Esophagus (tissue), 2 donors: Measurements from ENCODE around the gene DBNDD2. TPM values are rescaled to one million over a fixed set of nuclear protein-coding genes. Genes with fewer than 3 reads are reported as not detected.

Experiments
- H3K27ac ChIP-seq, 2 donors: one replicate each; pipeline ENCODE4 v1.5.1; 2013; ENCODE audit warnings: low read depth in 2 of 2, mild to moderate bottlenecking in 2 of 2, inconsistent platforms in 1 of 2, low read length in 1 of 2, moderate library complexity in 1 of 2
- H3K27me3 ChIP-seq, 2 donors: one replicate each; pipeline ENCODE4 v1.6.1; 2013; ENCODE audit warnings: low read length in 2 of 2, control low read depth in 1 of 2, mild to moderate bottlenecking in 1 of 2; ENCODE audit not compliant: insufficient read depth in 2 of 2, control insufficient read depth in 1 of 2
- H3K36me3 ChIP-seq, 2 donors: one replicate each; pipeline ENCODE4 v1.6.1; 2013; ENCODE audit warnings: low read length in 1 of 2; ENCODE audit not compliant: control insufficient read depth in 2 of 2, insufficient read depth in 2 of 2
- H3K4me1 ChIP-seq, 2 donors: one replicate each; pipeline ENCODE4 v1.6.1; 2013; ENCODE audit warnings: low read length in 1 of 2; ENCODE audit not compliant: control insufficient read depth in 2 of 2, insufficient read depth in 2 of 2
- H3K4me3 ChIP-seq, 2 donors: one replicate each; pipeline ENCODE4 v1.5.1; 2013; ENCODE audit warnings: low read length in 2 of 2, mild to moderate bottlenecking in 2 of 2, low read depth in 1 of 2, moderate library complexity in 1 of 2
- H3K9me3 ChIP-seq, 2 donors: one replicate each; pipeline ENCODE4 v1.6.1; 2013; ENCODE audit warnings: mild to moderate bottlenecking in 2 of 2, low read depth in 1 of 2, low read length in 1 of 2, moderate library complexity in 1 of 2; ENCODE audit not compliant: control insufficient read depth in 2 of 2, insufficient read depth in 1 of 2
- WGBS, 2 donors: extraction: QIAGEN DNeasy Blood & Tissue Kit; methylation state at CpG; one replicate each; pipeline ENCODE4 v1.1.7; 2013; 5-methylcytosine and 5-hydroxymethylcytosine counted together
- polyA plus RNA-seq, 2 donors: library from polyadenylated mRNA; stranded (reverse); fragments of 200-250 nt; gene quantifications; one replicate each; pipeline ENCODE4 v1.2.3, GENCODE V29; 2013
- donor health status: healthy with polysubstance abuse.
- donor health status: Bipolar disorder and iron deficiency.

Gene DBNDD2
- polyA plus RNA-seq, 2 donors = 31.0 to 65.1 TPM

DNA sequence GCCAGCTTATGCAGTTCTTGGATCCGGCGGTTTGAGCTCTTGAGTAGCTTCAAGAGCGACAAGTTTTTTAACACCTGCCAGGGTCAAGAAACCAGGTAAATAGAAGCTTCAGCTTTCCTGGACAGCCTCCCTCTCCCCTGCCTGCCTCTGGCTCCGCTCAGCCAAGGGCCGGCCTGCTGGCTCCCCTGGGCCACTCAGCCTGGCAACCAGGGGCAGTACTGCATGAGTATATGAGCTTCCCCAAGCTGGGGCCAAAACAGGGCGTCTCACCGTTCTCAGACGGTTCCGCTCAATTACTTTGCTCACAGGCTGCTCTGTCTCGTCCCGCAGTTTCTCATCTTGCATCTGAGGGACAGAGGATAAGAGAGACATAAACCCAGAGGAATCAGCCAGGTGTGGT, 30.8 kb upstream of the DBNDD2 start:
- Histone ChIP-seq H3K36me3 (no peaks in the 10 kb centered on the region), H3K4me3 (no peak overlapping the region), H3K9me3 (no peaks in the 10 kb centered on the region), H3K27ac (no peak overlapping the region), H3K27me3 (no peaks in the 10 kb centered on the region), H3K4me1 (peaks cover 0 to 3% of the 10 kb centered on the region in 2 donors)
- WGBS, 2 donors = 69% methylated on average over 11 of the region's 11 CpGs

DNA sequence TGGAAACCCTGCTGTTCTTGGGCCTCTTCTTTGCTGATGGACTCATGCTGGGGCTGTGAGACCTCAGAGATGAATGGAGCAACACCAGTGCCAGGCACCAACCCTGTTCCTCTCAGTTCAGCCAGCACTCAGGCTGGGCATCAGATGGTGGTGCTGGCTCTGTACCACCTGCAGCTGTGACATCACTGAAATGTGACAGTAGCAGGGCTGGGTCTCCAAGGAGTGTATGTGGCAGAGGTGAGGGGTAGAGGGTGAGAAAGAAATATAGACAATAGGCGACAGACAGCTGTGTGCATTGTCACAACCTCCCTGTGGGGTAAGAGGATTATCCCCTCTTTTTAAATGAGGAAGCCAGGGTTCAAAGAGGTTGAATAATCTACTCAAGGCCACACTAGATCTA, 29.9 kb upstream of the DBNDD2 start, which contains the start of gene TP53TG5:
Gene TP53TG5, minus strand, starts transcription at position 135 of the 400 bp plus-strand sequence. Its CDS starts 89 bp downstream, at position 46.
- 89 to 93% methylated on average over 1 of the region's 1 CpG for WGBS, 2 donors
- no peaks in the 10 kb centered on the region for H3K27me3 ChIP-seq
- H3K27ac ChIP-seq = no peak within 1 kb of the TSS

DNA sequence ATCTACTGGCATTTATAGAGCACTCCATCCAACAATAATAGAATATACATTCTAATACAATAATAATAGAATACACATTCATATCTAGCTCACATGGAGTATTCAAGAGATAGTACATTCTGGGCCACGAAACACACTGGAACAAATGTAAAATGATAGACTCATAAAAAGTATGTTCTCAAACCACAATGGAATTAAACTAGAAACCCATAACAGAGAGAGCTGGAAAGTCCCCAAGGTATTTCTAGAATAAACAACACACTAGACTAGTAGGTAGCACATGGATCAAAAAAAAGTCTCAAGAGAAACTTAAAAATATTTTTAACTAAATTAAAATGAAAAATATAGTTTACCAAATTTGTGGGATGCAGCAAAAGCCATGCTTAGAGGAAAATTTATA, 20.8 kb upstream of the DBNDD2 start:
- Histone ChIP-seq H3K27me3 (no peaks in the 10 kb centered on the region), H3K4me1 (no peaks in the 10 kb centered on the region), H3K9me3 (no peaks in the 10 kb centered on the region), H3K36me3 (no peaks in the 10 kb centered on the region), H3K27ac (no peak overlapping the region), H3K4me3 (no peak overlapping the region)
- WGBS, 2 donors = 84 to 88% methylated on average over 1 of the region's 1 CpG

More for the DNA sequence above, 29.9 kb upstream of the DBNDD2 start, which contains the start of gene TP53TG5:
- no peaks in the 10 kb centered on the region for H3K36me3 ChIP-seq
- no peaks in the 10 kb centered on the region for H3K9me3 ChIP-seq
- no peak within 1 kb of the TSS for H3K4me3 ChIP-seq
- no peaks in the 10 kb centered on the region for H3K4me1 ChIP-seq

DNA sequence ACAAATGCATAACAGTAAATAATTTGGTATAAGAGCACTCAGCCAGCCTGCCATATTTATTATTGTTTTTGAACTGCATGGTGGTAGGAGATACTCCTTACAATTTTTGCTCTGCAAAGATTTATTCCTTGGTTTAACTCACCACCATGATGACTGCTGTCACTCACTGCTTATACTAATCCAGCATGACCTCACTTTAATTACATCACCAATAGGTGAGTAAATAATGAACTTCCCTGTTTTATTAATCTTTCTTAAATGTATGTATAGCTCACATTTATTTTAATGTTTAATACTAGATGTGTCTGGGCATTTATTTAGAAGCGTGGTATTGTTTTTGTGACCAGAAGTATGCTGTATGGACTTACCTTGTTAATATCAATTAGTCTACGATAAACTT, 17.2 kb upstream of the DBNDD2 start:
- no peak overlapping the region for H3K27ac ChIP-seq
- 91 to 93% methylated on average over 2 of the region's 2 CpGs for WGBS, 2 donors
- no peaks in the 10 kb centered on the region for H3K4me1 ChIP-seq
- no peak overlapping the region for H3K4me3 ChIP-seq
- no peaks in the 10 kb centered on the region for H3K9me3 ChIP-seq
- no peaks in the 10 kb centered on the region for H3K36me3 ChIP-seq
- no peaks in the 10 kb centered on the region for H3K27me3 ChIP-seq

DNA sequence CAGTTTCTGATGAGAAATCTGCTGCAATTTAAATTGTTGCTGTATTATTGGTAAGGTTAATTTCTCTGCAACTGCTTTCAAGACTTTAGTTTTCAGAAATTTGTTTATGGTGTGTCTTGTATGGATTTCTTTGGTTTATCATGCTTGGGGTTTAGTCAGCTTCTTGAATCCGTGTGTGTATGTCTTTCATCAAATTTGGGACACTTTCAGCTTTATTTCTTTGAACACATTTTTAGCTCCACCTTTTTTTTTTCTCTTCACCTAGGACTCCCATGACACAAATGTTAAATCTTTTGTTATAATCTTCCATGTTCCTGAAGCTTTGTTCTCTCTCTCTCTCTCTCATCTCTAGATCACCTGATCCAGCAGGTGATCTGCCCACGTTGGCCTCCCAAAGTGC, 16.5 kb upstream of the DBNDD2 start:
- Histone ChIP-seq H3K4me1 (no peaks in the 10 kb centered on the region), H3K36me3 (no peaks in the 10 kb centered on the region)
- 56 to 68% methylated on average over 2 of the region's 2 CpGs for WGBS, 2 donors

DNA sequence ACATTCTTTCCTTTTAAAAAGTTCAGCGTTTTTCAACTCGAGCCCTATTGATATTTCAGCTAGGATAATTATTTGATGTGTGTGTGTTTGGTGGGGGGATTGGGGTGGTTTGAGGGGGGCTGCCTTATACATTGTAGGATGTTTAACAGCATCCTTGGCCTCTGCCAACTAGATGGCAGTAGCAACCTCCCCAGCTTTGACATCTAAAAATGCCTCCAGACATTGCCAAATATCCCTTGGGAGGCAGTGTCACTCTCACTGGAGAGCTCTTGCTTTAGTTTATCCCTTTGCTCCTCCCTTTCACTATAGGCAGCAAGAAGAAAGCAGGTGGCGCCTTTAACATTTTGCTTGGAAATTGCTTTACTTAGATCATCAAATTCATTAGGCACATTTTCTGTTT, 15.4 kb upstream of the DBNDD2 start:
- no peaks in the 10 kb centered on the region for H3K27me3 ChIP-seq
- H3K36me3 ChIP-seq = no peaks in the 10 kb centered on the region
- no peaks in the 10 kb centered on the region for H3K4me1 ChIP-seq
- 82 to 90% methylated on average over 3 of the region's 3 CpGs for WGBS, 2 donors
- H3K9me3 ChIP-seq = no peaks in the 10 kb centered on the region
- no peak overlapping the region for H3K4me3 ChIP-seq
- H3K27ac ChIP-seq = no peak overlapping the region

More for the DNA sequence above, 16.5 kb upstream of the DBNDD2 start:
- no peaks in the 10 kb centered on the region for H3K27me3 ChIP-seq
- no peak overlapping the region for H3K4me3 ChIP-seq
- H3K27ac ChIP-seq = no peak overlapping the region
- H3K9me3 ChIP-seq = no peaks in the 10 kb centered on the region

DNA sequence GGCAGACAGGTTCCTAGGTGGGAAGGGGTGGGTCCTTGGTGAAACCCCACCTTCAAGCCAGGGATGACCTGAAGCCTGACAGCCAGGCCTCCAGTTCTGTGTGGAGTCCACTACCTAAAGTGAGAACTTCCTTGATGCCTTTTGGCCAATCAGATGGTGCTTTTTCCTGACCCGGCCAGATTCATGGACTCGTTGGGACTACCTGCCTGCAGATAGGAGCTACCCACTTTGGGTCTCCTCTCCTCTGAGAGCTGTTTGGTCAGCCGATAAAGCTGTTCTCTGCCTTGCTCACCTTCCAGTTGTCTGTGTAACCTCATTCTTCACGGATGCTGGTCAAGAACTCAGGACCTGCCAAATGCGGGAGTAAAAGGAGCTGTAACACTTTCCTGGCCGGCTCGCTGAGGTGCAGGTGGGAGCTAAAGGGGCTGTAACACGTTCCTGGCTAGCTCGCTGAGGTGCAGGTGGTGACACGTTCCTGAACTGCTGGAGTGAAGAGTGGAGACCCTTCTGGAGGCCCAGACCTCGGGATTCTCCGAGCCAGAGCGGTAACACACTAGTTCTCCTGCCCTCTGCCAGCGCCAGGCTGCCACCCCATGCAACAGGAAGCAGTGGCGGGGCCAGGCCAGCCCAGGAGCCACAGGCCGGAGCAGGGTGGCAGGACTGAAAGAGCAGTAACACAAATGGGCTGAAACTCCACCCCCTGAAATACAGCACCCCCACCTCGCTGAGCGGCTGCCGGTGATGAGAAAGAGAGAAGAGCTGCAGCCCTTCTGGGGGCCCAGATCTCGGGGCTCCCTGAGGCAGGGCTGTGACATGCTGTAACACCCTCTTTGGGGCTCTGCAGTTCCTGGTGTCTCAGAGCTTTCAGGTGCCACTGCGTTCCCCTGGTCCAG, 13.6 kb upstream of the DBNDD2 start:
- 83 to 84% methylated on average over 21 of the region's 21 CpGs for WGBS, 2 donors
- H3K4me1 ChIP-seq = no peaks in the 10 kb centered on the region
- no peaks in the 10 kb centered on the region for H3K27me3 ChIP-seq
- H3K4me3 ChIP-seq = no peak overlapping the region
- no peak overlapping the region for H3K27ac ChIP-seq
- peaks cover 0 to 2% of the 10 kb centered on the region in 2 donors for H3K9me3 ChIP-seq
- no peaks in the 10 kb centered on the region for H3K36me3 ChIP-seq

DNA sequence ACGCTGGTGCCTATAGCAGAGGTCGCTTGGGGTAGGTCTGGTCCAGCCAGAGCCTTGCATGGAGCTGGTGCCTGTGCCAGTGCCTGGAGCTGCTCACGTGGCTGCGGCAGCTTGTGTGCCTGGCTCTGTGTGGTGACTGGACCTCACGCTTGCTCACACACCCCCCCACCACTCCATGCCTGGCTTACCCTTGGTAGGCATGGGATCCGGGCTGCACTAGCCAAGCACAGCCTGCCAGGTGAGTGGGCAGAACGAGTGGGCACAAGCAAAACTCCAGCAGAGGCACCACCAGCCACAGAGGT, 13.0 kb upstream of the DBNDD2 start:
- H3K27ac ChIP-seq = no peak overlapping the region
- H3K9me3 ChIP-seq = peaks cover 0 to 2% of the 10 kb centered on the region in 2 donors
- no peaks in the 10 kb centered on the region for H3K4me1 ChIP-seq
- WGBS, 2 donors = 89 to 95% methylated on average over 7 of the region's 7 CpGs
- no peaks in the 10 kb centered on the region for H3K27me3 ChIP-seq
- no peaks in the 10 kb centered on the region for H3K36me3 ChIP-seq
- H3K4me3 ChIP-seq = no peak overlapping the region

DNA sequence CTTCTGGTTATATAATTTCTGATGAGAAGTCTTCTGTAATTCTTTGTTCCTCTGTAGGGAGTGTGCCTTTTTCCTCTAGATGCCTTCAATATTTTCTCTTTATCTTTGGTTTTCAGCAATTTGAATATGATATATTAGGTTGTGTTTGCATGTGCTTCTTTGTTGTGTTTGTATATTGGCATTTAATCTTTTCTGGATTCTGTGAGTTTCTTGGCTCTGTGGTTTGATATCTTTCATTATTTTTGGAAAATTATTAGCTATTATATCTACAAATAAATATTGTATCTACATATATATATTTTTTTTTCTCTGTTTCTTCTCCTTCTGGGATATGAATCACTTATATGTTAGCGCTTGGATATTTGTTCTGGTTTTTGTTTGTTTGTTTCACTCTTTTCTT, 9.1 kb upstream of the DBNDD2 start:
- no peak overlapping the region for H3K4me3 ChIP-seq
- peaks cover 4 to 5% of the 10 kb centered on the region in 2 donors for H3K9me3 ChIP-seq
- no peaks in the 10 kb centered on the region for H3K27me3 ChIP-seq
- no peaks in the 10 kb centered on the region for H3K36me3 ChIP-seq
- H3K27ac ChIP-seq = no peak overlapping the region
- WGBS, 2 donors = 94 to 98% methylated on average over 1 of the region's 1 CpG
- H3K4me1 ChIP-seq = no peaks in the 10 kb centered on the region
